Esophagus mucosa (tissue), 1 donor: Measurements from ENCODE around the gene TBC1D9. TPM values are rescaled to one million over a fixed set of nuclear protein-coding genes. Genes with fewer than 3 reads are reported as not detected.

Experiments used
- ATAC-seq: fragments of 200-7000 bp; cut with Tn5 transposase; one replicate; pipeline ENCODE4 v1.9.1; 2020
- total RNA-seq: library from RNA; stranded (reverse); gene quantifications from one replicate; pipeline ENCODE4 v1.2.4, GENCODE V29; 2023
- donor health status: DM: yes; HTN: yes; CAD: no.

The TBC1D9 gene
- total RNA-seq, 1 donor from 2014 or later = 11.5 TPM

DNA sequence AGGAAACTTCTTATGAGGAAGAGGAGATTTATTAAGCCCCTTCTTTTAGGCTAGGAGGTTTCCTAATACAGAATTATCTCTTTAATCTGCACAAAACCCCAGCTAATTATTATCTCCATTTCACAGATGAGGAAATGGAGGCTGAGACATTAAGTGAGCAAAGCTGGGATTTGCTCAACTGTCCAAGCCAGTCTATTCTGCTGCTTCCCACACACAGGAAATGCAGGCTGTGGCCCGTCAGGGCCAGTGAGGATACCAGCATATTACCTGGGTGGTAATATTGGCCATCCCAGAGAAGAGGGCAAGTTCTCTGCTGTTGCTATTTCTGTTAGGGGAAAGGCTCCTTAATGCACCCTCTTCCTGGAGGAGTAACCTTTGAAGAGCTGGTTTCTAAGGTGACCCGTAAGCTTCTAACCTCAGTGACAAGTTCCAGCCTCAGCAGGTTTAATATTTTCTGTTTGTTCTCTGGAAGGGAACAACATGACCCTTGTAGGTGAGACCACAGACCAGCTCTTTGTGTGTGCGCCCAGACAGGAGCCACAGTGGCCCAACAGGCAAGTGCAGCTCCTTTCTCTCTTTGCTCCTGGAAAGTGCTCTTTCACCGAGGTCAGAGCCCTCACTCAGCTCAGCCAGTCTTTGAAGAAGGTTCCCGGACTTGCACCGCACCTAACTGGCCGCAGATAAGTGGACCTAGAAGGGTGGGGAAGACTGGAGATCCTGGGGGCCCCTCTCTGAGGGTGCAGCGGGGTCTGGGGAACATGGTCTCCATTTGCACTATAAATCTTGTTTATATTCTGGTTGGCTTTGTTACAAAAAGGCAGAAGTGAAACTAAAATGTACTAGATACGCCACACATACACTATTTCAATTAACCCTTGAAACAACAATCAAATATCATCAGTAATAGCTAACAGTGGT, 35.5 kb downstream of the TBC1D9 start:
- ATAC-seq = peak; percentile 30

DNA sequence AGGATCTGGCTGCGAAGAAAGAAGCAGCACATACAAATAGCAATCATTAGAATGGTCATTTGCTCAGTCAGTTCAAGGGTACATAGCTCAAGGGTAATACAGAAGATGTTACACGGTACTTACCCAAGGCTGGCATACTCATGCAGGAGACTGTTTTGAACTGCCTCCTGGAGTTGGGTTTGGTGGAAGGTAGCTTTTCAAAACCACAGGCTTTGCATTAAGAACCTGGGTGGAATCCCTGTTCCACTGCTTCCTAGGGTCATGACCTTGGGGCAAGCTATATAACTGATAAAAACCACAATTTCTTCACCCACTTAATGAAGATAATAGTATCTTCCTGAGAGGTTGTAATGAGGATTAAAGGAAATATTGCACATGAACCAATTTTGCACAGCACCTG, 36.5 kb downstream of the TBC1D9 start:
- peak; percentile 34 for ATAC-seq

DNA sequence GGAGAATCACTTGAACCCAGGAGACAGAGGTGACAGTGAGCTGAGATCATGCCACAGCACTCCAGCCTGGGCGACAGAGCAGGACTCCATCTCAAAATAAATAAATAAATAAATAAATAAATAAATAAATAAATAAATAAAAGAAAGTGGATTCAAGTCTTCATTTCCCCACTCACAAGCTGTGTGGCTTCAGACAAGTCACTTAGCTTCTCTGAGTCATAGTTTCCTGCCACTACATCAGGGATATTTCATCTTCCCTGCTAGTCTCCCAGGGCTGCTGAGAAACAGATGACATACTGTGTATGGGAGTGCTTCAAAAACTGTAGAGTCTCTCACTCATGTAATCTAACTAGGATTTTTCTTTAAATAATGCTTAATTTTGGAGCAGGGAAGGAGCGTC, 37.2 kb downstream of the TBC1D9 start:
- ATAC-seq = peak; percentile 57

GRCh38 chr4:140718241-140718952, 37.8 kb downstream of the TBC1D9 start:
- ATAC-seq = no peak

DNA sequence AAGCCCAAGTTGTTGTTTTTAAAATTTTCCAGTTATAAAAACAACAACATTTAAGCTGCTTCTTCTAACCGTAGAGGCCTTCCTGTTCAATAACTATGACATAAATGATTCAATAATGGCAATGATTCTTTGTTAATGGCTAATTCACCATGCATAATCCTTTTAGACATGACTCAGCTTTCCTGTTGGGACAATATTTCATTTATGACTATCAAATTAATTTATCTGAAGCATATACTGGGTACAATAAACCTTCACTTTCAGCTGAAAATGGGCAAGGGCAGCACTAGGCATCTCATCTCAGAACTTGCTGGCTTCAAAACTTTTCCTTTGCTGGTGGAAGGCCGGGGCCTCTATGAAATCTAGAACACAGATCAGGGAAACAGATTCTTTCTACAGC, 38.9 kb downstream of the TBC1D9 start:
- no peak for ATAC-seq

- no peak for ATAC-seq
Observed at GRCh38 chr4:140715119-140715518, 41.1 kb downstream of the TBC1D9 start.

DNA sequence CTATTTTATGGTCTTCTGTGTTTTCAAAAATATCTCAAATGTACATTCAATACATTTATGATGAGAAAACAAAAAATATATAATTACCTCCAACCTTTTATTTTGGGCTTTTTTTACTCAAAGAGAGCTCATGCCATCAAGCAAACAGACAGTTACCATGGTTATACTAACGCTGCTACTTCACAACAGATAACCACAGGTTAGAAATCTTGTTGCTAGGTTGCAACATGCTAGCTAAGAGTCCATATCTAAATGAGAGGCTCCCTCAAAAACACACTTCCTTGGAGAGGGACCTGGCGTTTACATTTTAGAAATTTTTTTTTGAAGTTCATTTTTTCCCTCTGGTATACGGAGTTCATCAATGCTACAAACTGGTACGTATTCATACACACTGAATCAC, 44.3 kb downstream of the TBC1D9 start:
- no peak for ATAC-seq

DNA sequence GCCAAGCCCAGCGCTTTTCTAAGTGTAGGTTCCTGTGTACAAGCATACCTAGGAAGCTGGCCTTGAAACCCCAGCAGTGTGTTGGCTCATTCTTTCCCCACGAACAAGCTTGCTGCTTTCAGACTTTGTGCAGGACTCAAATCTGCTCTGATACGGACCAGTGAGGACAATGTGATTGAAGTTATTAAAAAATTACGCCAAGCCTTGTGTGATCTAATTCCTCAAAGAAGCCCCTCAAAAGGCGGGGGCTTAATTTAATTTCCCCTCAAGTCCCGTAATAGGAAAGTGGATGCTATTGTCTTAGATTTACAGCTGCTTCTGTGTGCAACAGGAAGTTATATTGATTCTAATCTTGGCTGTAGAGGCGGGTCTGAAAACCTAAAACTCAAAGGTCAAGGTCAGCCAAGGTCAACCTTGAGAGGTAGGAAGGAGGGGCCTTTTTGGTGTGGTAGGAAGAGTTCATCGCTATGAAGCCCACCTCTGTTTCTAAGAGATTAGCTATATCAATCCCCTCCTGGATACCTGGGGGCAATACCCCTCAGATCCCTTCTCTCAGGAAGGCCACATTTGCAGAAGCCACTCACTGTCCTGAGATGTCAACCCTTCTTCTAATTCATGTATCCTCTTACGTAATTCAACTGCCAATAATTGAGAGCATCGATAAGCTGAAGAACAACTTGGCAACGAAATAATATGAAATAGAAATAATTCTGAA, 45.1 kb downstream of the TBC1D9 start:
- ATAC-seq = no peak

DNA sequence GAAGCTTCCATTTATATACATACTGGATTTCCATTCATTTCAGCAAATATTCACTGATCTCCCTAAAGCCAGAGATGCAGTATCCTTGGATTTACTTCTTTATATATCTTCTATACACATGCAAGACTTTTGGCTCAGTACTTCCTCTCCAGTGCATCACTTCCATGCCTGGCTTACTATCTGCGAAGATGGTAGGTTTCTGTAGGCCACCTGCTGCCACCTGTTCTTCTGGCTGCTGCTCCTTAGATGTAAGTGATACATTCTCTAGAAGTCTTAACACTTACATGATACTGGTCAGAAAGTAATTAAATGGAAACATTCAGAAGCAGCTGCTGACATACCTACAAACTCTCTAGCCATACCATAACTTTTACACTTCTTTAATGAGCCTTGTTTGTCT, 48.9 kb downstream of the TBC1D9 start:
- no peak for ATAC-seq

DNA sequence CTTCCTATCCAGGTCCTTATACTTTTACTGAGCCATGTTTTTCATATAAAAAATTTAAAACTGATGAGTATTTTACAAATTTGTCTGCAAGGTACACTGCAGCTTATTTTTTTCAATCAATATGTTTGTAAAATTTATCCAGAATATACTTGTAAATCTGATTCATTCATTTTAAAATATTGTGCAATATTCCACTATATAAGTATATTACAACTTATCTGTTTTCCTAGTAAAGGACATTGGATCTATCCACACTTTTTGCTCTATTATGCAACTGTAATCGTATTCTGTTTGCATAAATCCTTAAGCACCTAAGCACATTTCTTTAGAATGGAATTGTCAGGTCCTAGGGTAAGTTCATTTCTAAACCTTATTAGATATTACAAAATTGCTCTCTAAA, 49.5 kb downstream of the TBC1D9 start:
- ATAC-seq = no peak

DNA sequence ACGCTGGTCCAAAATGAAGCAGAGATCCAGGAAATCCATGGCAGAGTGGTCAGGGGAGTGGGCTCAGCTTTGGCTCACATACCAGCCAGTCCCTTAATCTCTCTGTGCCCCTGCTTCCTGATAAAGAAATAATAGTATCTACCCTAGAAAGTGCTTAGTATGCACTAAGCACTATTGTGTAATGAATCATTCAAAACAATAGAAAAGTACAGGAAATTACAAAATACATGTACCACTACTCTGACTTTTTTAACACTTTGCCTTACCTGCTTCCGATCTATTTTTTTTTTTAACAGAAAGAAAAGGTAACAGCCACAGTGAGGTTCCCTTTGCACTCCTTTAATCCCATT, 49.9 kb downstream of the TBC1D9 start:
- ATAC-seq = no peak

DNA sequence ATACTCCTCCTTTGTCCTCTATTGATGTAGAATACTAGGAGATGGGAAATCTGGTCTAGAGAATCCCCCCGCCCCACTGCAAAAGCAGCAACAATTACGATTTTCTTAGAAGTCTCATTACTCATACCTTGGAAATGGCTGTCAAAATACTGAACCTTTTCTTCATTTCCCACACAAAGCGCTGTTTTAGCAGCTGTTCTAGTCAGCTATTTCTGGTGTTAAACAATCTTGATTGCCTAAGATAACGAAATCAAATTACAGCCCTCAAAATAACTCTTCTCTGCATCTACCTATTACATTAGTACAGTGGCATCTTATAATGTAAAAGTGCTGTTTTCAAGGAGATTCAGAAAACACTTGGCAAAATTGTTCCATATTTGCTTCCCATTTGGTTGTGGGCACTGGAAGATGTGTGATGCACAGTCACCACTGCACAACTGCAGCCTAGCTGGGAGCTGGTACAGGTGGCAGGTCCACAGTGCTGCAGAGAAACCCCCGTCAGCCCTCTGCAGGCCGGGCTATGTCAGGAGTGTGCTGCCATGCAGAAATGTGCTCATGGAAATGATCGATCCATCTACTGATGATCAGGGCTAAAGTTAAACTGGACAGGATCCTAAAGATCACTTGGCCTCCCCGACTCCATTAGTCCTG, 50.4 kb downstream of the TBC1D9 start:
- no peak for ATAC-seq

GRCh38 chr4:140704964-140705363, 51.2 kb downstream of the TBC1D9 start:
- ATAC-seq = no peak

DNA sequence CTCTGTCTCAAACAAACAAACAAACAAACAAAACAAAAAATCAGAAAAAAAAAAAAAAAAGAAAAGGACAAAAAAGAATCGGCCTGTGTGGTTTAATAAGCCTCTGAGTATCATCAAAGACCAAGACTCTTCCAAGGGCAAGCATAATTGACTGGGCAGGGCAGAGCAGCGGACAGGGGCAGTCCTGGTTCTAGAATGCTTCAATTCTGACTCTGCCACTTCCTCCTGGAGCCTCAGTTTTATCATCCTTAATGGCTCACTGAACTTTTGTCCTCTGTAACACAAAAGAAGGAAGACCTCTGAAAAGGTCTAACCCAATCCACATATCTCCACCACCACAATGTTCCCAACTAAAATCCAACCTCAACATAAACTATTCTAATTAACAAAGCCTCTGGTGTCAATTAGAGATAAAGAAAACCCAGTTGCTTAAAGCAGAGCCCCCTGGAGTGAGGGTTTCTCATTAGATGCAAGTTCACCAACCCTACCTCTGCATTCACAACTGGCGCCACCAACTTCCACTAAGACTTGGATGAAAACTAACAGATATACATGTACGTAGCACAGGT, 51.7 kb downstream of the TBC1D9 start:
- no peak for ATAC-seq

- ATAC-seq = no peak
Observed at GRCh38 chr4:140703463-140703862, 52.7 kb downstream of the TBC1D9 start.

- ATAC-seq = peak; percentile 80
Observed at GRCh38 chr4:140702096-140702757, 54.0 kb downstream of the TBC1D9 start.

DNA sequence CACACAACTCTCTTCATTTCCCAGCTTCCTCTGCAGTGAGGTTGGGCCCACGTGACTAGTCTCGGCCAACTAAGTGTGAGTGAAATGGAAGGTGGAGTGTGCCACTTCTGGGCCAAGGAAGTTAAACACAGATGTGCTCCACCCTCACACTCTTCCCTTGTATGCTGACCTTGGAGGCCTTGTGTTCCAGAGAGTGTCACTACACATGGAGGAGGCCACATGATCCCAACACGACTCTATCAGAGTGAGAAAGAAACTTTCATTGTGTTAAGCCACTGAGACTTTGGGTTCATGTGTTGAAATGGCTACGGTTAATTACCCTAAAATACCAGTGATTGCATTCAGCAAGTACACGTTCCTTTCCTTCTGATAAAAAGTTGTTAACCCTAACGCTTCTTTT, 55.1 kb downstream of the TBC1D9 start:
- no peak for ATAC-seq

- no peak for ATAC-seq
Observed at GRCh38 chr4:140697709-140698560, 58.2 kb downstream of the TBC1D9 start.

- no peak for ATAC-seq
Observed at GRCh38 chr4:140695483-140695882, 60.7 kb downstream of the TBC1D9 start.

DNA sequence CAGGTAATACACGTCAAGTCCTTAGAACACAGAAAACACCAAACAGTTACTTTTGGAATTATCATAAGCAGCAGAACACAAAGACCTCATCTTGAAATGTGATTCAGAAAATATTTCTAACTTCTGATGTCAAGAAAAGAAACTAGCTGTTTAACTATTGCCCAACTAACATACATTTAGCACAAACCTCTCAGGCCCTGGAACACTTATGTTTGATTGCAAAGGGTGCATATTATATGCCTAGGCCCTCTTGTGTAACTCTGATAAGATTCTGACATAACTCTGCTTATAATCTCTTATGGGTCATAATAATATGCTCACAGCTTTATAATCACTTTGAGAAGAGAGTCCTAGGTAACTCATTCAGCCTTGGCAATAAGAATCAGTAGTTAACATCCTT, 62.6 kb downstream of the TBC1D9 start:
- no peak for ATAC-seq

DNA sequence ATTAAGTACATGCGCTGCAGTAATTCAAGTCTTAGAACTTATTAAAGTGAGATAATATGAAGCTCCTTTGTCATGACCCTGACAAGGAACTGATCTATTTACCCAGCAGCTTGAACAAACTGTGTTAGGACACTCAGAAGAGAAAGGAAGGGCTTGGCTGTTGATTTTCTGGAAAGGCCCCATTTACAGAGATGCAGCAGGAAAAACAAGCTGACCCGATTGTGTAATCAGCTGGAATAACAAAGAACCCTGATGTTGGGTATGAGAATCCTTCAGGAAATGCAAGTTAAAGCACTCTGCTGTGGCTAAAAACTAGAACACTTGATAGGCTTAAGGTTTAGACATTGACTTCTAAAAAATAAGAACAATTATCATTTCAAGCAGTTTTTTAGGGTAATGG, 64.8 kb downstream of the TBC1D9 start:
- peak; percentile 91 for ATAC-seq
